ENCODE measurements around the gene PVALEF. TPM values are rescaled to one million over a fixed set of nuclear protein-coding genes. Genes with fewer than 3 reads are reported as not detected.

The PVALEF gene
- total RNA-seq, 5 donors from 2014 or later (not counting 1 experiment from before 2014, with no cell fraction given), result not detected

DNA sequence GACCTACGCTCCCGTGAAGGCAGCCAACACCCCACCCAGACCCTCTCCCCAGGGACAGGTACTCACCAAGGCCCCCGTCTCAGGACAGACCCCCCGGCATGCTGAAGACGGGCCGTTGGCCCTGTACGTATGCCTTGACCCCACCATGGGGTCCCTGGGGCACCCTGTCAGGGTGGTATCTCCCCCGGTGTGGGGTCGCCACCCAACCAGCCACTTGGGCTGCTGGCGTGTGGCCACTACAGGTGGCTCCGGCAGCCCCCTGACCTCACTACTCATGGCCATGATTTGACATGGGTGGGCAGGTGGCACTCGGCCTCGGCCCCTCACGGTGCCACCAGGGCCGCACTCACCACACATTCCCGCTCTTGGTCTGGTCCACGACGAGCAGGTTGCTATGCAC, 40.9 kb upstream of the PVALEF start:
- Mint-ChIP-seq H3K4me1 (no peaks in the 10 kb centered on the region), H3K27me3 (no peaks in the 10 kb centered on the region), H3K36me3 (no peaks in the 10 kb centered on the region), H3K4me3 (no peak overlapping the region), H3K9me3 (no peaks in the 10 kb centered on the region), H3K27ac (no peak overlapping the region)
- ChIA-PET CTCF (no interaction called here), POLR2A (no interaction called here)
- no peaks in the 10 kb centered on the region for H3K9me3 ChIP-seq
- no peaks in the 10 kb centered on the region for H3K36me3 ChIP-seq (ENCODE audit: control insufficient read depth in 2 of 2, extremely low read depth in 1 of 2, insufficient read depth in 1 of 2, low read length in 1 of 2)
- no peak for ATAC-seq (replicated peaks in 1 of 4)
- H3K27ac ChIP-seq (ENCODE audit: low read length), result no peak overlapping the region
- no peaks in the 10 kb centered on the region for H3K27me3 ChIP-seq (replicated peaks in 1 of 2; ENCODE audit: control insufficient read depth in 2 of 2, extremely low read depth in 1 of 2, insufficient read depth in 2 of 2, low read length in 1 of 2)
- DNase-seq, result no peak
- 90% methylated on average over 17 of the region's 18 CpGs for WGBS (ENCODE audit: insufficient coverage)
- H3K4me3 ChIP-seq (ENCODE audit: control insufficient read depth in 1 of 2, extremely low read depth in 1 of 2, low read length in 1 of 2), result no peak overlapping the region
- H3K4me1 ChIP-seq (ENCODE audit: control insufficient read depth in 1 of 2, extremely low read depth in 1 of 2, insufficient read depth in 2 of 2, low read length in 2 of 2), result peaks cover 0 to 5% of the 10 kb centered on the region in 2 experiments

DNA sequence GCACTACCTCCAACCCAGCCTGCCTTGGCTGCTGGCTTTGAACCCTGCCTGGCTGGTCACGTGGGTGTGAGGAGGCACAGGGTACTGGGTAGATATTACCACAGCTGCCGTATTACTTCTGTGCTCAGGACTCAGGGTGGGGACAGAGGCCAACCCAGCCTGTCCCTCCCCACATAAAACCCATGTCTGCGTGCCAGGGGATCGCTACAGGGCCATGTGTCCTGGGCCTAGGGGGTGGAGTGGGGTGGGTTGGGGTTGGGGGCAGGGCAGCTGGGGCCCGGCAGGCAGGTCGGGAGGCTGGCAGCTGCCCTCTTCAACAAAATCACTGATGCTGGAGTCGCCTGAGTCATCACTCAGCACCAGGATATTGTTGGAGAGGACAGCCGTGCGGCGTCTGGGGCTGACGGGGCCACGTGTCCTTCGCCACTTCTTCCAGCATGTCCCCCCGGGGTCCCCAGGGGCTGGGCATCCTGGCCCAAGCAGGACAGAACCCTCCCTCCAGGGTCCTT, 39.7 kb upstream of the PVALEF start:
- H3K27ac Mint-ChIP-seq, result no peak overlapping the region
- WGBS (ENCODE audit: insufficient coverage), result 89% methylated on average over 7 of the region's 14 CpGs
- ChIA-PET POLR2A (no interaction called here), CTCF (no interaction called here)
- H3K4me1 ChIP-seq (ENCODE audit: control insufficient read depth in 1 of 2, extremely low read depth in 1 of 2, insufficient read depth in 2 of 2, low read length in 2 of 2), result no peaks in the 10 kb centered on the region
- no peaks in the 10 kb centered on the region for H3K4me1 Mint-ChIP-seq
- H3K36me3 Mint-ChIP-seq, result no peaks in the 10 kb centered on the region
- H3K27me3 ChIP-seq (replicated peaks in 1 of 2; ENCODE audit: control insufficient read depth in 2 of 2, extremely low read depth in 1 of 2, insufficient read depth in 2 of 2, low read length in 1 of 2), result no peaks in the 10 kb centered on the region
- no peak overlapping the region for H3K4me3 ChIP-seq (ENCODE audit: control insufficient read depth in 1 of 2, extremely low read depth in 1 of 2, low read length in 1 of 2)
- no peaks in the 10 kb centered on the region for H3K9me3 ChIP-seq
- no peaks in the 10 kb centered on the region for H3K27me3 Mint-ChIP-seq
- H3K27ac ChIP-seq (ENCODE audit: low read length), result no peak overlapping the region
- H3K9me3 Mint-ChIP-seq, result no peaks in the 10 kb centered on the region
- no peak for DNase-seq
- no peaks in the 10 kb centered on the region for H3K36me3 ChIP-seq (ENCODE audit: control insufficient read depth in 2 of 2, extremely low read depth in 1 of 2, insufficient read depth in 1 of 2, low read length in 1 of 2)
- ATAC-seq (replicated peaks in 1 of 4), result no peak
- no peak overlapping the region for H3K4me3 Mint-ChIP-seq

DNA sequence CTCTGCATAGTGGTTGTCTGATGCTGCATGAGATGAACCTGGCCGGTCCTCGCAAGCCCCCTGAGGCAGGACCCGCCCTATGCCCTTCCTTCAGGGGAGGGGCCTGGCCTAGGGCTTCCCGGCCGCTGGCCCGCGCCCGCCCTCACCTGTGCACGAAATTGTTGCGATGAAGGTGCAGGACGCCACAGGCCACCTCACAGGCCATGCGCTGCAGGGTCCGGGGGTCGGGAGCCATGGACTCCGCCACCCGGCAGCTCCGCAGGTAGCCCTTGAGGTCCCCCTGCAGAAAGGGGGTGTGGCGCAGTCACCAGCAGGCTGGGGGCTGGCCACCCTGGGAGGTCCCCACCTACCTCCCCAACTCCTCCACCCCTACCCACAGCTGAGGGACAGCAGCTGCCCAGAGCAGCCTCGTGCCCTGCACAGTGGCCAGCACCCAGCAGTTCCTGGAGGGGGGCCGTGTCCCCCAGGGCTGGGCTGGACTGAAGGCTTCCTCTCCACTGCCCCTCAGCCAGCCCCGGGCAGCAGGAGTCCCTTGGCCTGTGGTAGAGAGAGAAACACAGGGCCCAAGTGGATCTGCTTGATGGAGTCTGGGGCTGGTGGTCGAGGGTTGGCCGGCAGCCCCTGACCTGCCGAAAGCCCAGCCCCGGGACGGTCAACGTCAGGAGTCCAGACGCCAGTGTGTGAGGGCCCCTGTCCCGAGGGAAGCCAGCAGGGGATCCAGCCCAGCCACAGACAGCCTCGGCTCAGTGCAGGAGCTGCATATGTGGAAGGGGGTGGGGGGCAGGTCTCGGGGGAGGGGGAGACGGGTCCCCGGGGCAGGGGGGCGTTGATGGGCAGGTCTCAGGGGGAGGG, 38.8 kb upstream of the PVALEF start:
- Histone ChIP-seq H3K4me1 (ENCODE audit: control insufficient read depth in 1 of 2, extremely low read depth in 1 of 2, insufficient read depth in 2 of 2, low read length in 2 of 2) (no peaks in the 10 kb centered on the region), H3K27me3 (replicated peaks in 1 of 2; ENCODE audit: control insufficient read depth in 2 of 2, extremely low read depth in 1 of 2, insufficient read depth in 2 of 2, low read length in 1 of 2) (peaks cover 0 to 2% of the 10 kb centered on the region in 2 experiments), H3K36me3 (ENCODE audit: control insufficient read depth in 2 of 2, extremely low read depth in 1 of 2, insufficient read depth in 1 of 2, low read length in 1 of 2) (no peaks in the 10 kb centered on the region), H3K4me3 (ENCODE audit: control insufficient read depth in 1 of 2, extremely low read depth in 1 of 2, low read length in 1 of 2) (no peak overlapping the region), H3K27ac (ENCODE audit: low read length) (no peak overlapping the region), H3K9me3 (no peaks in the 10 kb centered on the region)
- no peak overlapping the region for H3K4me3 Mint-ChIP-seq
- CTCF ChIA-PET, result no interaction called here
- no peak overlapping the region for H3K27ac Mint-ChIP-seq
- no peak for DNase-seq
- H3K36me3 Mint-ChIP-seq, result no peaks in the 10 kb centered on the region
- POLR2A ChIA-PET, result no interaction called here
- no peaks in the 10 kb centered on the region for H3K27me3 Mint-ChIP-seq
- H3K4me1 Mint-ChIP-seq, result no peaks in the 10 kb centered on the region
- 92% methylated on average over 22 of the region's 34 CpGs for WGBS (ENCODE audit: insufficient coverage)
- no peaks in the 10 kb centered on the region for H3K9me3 Mint-ChIP-seq
- ATAC-seq (replicated peaks in 1 of 4), result no peak

DNA sequence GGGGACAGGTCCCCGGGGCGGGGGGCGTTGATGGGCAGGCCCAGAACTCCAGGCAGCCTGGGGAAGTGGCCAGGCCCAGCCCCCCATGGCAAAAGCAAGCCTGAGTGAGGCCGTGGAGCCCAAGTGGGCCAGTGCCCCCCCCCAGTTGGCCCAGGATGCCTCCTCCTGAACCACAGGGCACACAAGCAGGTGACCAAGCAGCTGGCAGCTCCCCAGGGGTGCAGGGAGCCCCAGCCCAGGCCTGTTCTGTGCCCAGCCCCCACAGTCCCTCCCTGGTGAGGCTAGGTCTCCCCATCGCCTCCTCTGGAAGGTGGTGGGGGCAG, 38.2 kb upstream of the PVALEF start:
- CTCF ChIA-PET, result no interaction called here
- 89% methylated on average over 1 of the region's 5 CpGs for WGBS (ENCODE audit: insufficient coverage)

DNA sequence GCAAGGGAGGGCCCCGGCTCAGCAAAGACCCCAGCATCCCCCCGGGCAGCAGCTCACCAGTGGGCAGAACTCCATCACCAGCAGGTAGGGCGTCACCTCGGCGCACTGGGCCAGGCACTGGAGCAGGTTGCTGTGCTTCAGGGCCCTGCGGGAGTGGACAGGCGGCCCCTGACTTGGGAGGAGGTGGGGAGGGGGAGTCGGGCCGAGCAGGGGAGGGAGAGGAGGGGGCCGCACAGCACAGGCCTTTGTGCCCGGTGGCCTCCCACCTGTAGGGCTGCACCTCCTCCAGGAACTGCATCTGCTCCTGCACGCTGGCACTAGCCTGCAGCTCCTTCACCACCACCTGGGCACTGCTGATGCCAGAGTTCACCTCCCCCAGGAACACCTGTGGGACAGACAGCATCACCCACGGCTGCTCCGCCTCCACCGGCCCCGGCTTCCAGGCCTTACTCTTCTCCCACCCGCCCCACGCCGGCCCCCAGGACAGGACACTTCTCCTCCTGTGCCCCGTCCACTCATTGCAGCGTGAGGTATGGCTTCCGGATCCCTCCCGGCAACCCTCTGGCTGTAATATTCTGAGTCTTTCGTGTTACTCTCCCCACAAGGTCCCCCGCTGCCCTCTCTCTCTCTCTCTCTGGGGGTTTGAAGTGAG, 37.7 kb upstream of the PVALEF start:
- CTCF ChIA-PET, result no interaction called here
- no peak overlapping the region for H3K4me3 Mint-ChIP-seq
- no peaks in the 10 kb centered on the region for H3K9me3 Mint-ChIP-seq

More for the DNA sequence above, 38.2 kb upstream of the PVALEF start:
- ATAC-seq (replicated peaks in 1 of 4) (no peak), DNase-seq (no peak)
- Mint-ChIP-seq H3K27me3 (no peaks in the 10 kb centered on the region), H3K9me3 (no peaks in the 10 kb centered on the region), H3K4me3 (no peak overlapping the region), H3K36me3 (no peaks in the 10 kb centered on the region), H3K4me1 (no peaks in the 10 kb centered on the region), H3K27ac (no peak overlapping the region)
- Histone ChIP-seq H3K27ac (ENCODE audit: low read length) (no peak overlapping the region), H3K9me3 (no peaks in the 10 kb centered on the region), H3K4me3 (ENCODE audit: control insufficient read depth in 1 of 2, extremely low read depth in 1 of 2, low read length in 1 of 2) (no peak overlapping the region), H3K36me3 (ENCODE audit: control insufficient read depth in 2 of 2, extremely low read depth in 1 of 2, insufficient read depth in 1 of 2, low read length in 1 of 2) (no peaks in the 10 kb centered on the region), H3K27me3 (replicated peaks in 1 of 2; ENCODE audit: control insufficient read depth in 2 of 2, extremely low read depth in 1 of 2, insufficient read depth in 2 of 2, low read length in 1 of 2) (peaks cover 0 to 2% of the 10 kb centered on the region in 2 experiments), H3K4me1 (ENCODE audit: control insufficient read depth in 1 of 2, extremely low read depth in 1 of 2, insufficient read depth in 2 of 2, low read length in 2 of 2) (no peaks in the 10 kb centered on the region)
- POLR2A ChIA-PET, result no interaction called here

DNA sequence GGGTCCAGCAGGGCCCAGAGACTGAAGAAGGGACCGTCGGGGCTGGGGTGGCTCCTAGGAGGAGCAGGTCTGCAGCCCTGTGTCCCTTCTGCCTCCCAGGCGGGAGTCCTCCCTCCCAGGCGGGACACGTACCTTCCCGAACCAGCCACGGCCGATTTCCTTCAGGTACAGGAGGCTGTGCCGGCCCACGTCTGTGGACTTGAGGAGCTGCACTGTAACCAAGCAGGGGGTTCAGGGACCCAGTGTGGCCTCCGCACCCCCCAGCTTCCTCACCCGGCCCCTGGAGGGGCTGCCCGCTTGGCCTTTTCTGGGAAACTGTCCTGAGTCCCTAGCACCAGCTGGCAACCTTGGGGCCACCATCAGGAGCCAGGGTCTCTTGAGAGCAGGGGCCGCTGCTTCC, 37.0 kb upstream of the PVALEF start:
- Histone ChIP-seq H3K36me3 (ENCODE audit: control insufficient read depth in 2 of 2, extremely low read depth in 1 of 2, insufficient read depth in 1 of 2, low read length in 1 of 2) (no peaks in the 10 kb centered on the region), H3K27me3 (replicated peaks in 1 of 2; ENCODE audit: control insufficient read depth in 2 of 2, extremely low read depth in 1 of 2, insufficient read depth in 2 of 2, low read length in 1 of 2) (peaks cover 0 to 6% of the 10 kb centered on the region in 2 experiments), H3K4me3 (ENCODE audit: control insufficient read depth in 1 of 2, extremely low read depth in 1 of 2, low read length in 1 of 2) (no peak overlapping the region), H3K27ac (ENCODE audit: low read length) (no peak overlapping the region), H3K9me3 (no peaks in the 10 kb centered on the region), H3K4me1 (ENCODE audit: control insufficient read depth in 1 of 2, extremely low read depth in 1 of 2, insufficient read depth in 2 of 2, low read length in 2 of 2) (no peaks in the 10 kb centered on the region)
- ChIA-PET POLR2A (no interaction called here), CTCF (no interaction called here)
- H3K4me3 Mint-ChIP-seq, result no peak overlapping the region
- ATAC-seq (replicated peaks in 1 of 4) (no peak), DNase-seq (no peak)
- H3K27ac Mint-ChIP-seq, result no peak overlapping the region
- 88% methylated on average over 12 of the region's 14 CpGs for WGBS (ENCODE audit: insufficient coverage)
- H3K36me3 Mint-ChIP-seq, result no peaks in the 10 kb centered on the region
- H3K27me3 Mint-ChIP-seq, result no peaks in the 10 kb centered on the region
- no peaks in the 10 kb centered on the region for H3K4me1 Mint-ChIP-seq
- H3K9me3 Mint-ChIP-seq, result no peaks in the 10 kb centered on the region

More for the DNA sequence above, 37.7 kb upstream of the PVALEF start:
- Histone ChIP-seq H3K9me3 (no peaks in the 10 kb centered on the region), H3K4me1 (ENCODE audit: control insufficient read depth in 1 of 2, extremely low read depth in 1 of 2, insufficient read depth in 2 of 2, low read length in 2 of 2) (no peaks in the 10 kb centered on the region), H3K4me3 (ENCODE audit: control insufficient read depth in 1 of 2, extremely low read depth in 1 of 2, low read length in 1 of 2) (no peak overlapping the region), H3K36me3 (ENCODE audit: control insufficient read depth in 2 of 2, extremely low read depth in 1 of 2, insufficient read depth in 1 of 2, low read length in 1 of 2) (no peaks in the 10 kb centered on the region), H3K27me3 (replicated peaks in 1 of 2; ENCODE audit: control insufficient read depth in 2 of 2, extremely low read depth in 1 of 2, insufficient read depth in 2 of 2, low read length in 1 of 2) (peaks cover 0 to 6% of the 10 kb centered on the region in 2 experiments), H3K27ac (ENCODE audit: low read length) (no peak overlapping the region)
- no peaks in the 10 kb centered on the region for H3K27me3 Mint-ChIP-seq
- 83% methylated on average over 12 of the region's 25 CpGs for WGBS (ENCODE audit: insufficient coverage)
- no peaks in the 10 kb centered on the region for H3K36me3 Mint-ChIP-seq
- ATAC-seq (replicated peaks in 1 of 4) (no peak), DNase-seq (no peak)
- no peak overlapping the region for H3K27ac Mint-ChIP-seq
- H3K4me1 Mint-ChIP-seq, result no peaks in the 10 kb centered on the region
- POLR2A ChIA-PET, result no interaction called here

Measured in T-cell (primary cell).